B cell (primary cell): Measurements from ENCODE around the gene CXCL10.

Source experiments
- EZH2 ChIP-seq: IDR thresholded peaks from 2 replicates; pipeline ENCODE4 v1.6.1; 2012; ENCODE audit warnings: borderline replicate concordance, low read depth, mild to moderate bottlenecking, moderate library complexity, low read length; ENCODE audit not compliant: insufficient read depth, poor library complexity, severe bottlenecking
- TF ChIP-seq, protein P1 (sequence below): fragments of 200-600 bp; IDR thresholded peaks from one replicate; pipeline ENCODE4 v1.8.0; 2022; ENCODE audit warnings: antibody characterized with exemption, mild to moderate bottlenecking

GRCh38 chr4:76003620-76004019 lies 19.7 kb downstream of the CXCL10 start:
- TF ChIP-seq, protein P1, sequence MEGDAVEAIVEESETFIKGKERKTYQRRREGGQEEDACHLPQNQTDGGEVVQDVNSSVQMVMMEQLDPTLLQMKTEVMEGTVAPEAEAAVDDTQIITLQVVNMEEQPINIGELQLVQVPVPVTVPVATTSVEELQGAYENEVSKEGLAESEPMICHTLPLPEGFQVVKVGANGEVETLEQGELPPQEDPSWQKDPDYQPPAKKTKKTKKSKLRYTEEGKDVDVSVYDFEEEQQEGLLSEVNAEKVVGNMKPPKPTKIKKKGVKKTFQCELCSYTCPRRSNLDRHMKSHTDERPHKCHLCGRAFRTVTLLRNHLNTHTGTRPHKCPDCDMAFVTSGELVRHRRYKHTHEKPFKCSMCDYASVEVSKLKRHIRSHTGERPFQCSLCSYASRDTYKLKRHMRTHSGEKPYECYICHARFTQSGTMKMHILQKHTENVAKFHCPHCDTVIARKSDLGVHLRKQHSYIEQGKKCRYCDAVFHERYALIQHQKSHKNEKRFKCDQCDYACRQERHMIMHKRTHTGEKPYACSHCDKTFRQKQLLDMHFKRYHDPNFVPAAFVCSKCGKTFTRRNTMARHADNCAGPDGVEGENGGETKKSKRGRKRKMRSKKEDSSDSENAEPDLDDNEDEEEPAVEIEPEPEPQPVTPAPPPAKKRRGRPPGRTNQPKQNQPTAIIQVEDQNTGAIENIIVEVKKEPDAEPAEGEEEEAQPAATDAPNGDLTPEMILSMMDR: no peak
- no peak for TF ChIP-seq EZH2
